IgD-negative memory B cell (primary cell): Measurements from ENCODE around the gene CIBAR2. TPM values are rescaled to one million over a fixed set of nuclear protein-coding genes. Genes with fewer than 3 reads are reported as not detected.
"Not testable (repeated sequence)": the region's sequence is repeated elsewhere in the genome, so short reads cannot be mapped to it uniquely, and the experiment has no call there.

Source experiments
- H3K27ac Mint-ChIP-seq, 3 donors: one replicate each; pipeline ENCODE4 v1.8.0; 2020 to 2022; ENCODE audit warnings: mild to moderate bottlenecking in 3 of 3, mixed read lengths in 3 of 3, moderate library complexity in 1 of 3
- H3K27me3 Mint-ChIP-seq: one replicate; pipeline ENCODE4 v1.8.0; 2021; ENCODE audit warnings: mixed read lengths
- H3K36me3 Mint-ChIP-seq: one replicate; pipeline ENCODE4 v1.8.0; 2020; ENCODE audit warnings: mild to moderate bottlenecking, mixed read lengths
- H3K4me1 Mint-ChIP-seq, 3 donors: one replicate each; pipeline ENCODE4 v1.8.0; 2020 to 2022; ENCODE audit warnings: mixed read lengths in 3 of 3, mild to moderate bottlenecking in 1 of 3
- H3K4me3 Mint-ChIP-seq, 4 donors: one replicate each; pipeline ENCODE4 v1.8.0; 2020 to 2022; ENCODE audit warnings: mild to moderate bottlenecking in 4 of 4, mixed read lengths in 4 of 4, moderate library complexity in 3 of 4
- H3K9me3 Mint-ChIP-seq, 3 donors: one replicate each; pipeline ENCODE4 v1.8.0; 2020 to 2021; ENCODE audit warnings: mixed read lengths in 3 of 3, mild to moderate bottlenecking in 1 of 3
- polyA plus RNA-seq: library from polyadenylated mRNA; unstranded; fragments of 300-500 nt; fragmentation: Illumina TruSeq; gene quantifications from one replicate; pipeline ENCODE4 v1.2.3, GENCODE V29; 2021

The CIBAR2 gene
- polyA plus RNA-seq, 1 donor from 2014 or later, result not detected

DNA sequence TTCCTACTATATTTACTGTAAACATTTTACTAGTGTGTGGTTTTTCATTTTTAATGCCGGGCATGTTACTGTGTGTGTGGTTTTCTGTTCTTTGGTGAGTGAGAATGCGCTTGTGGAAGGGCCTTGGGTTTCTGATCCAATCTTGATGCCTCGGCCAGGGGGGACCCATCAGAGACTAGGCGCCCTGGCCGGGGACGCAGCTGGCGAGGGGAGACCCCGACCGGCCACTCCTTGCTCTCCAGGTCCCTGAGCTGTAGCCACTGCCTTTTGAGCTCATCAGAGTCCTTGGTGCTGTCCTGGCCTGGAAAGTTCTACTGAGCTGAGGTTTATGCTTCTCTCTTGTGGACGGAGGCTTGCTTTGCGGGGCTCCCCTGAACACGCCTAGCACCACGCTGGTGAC lies 47.2 kb downstream of the CIBAR2 start:
- no peaks in the 10 kb centered on the region for H3K36me3 Mint-ChIP-seq
- no peak overlapping the region for H3K4me3 Mint-ChIP-seq
- H3K4me1 Mint-ChIP-seq, result peaks cover 0 to 6% (median 2%) of the 10 kb centered on the region in 3 donors
- no peak overlapping the region for H3K27ac Mint-ChIP-seq
- no peaks in the 10 kb centered on the region for H3K9me3 Mint-ChIP-seq
- peaks cover 6% of the 10 kb centered on the region for H3K27me3 Mint-ChIP-seq

DNA sequence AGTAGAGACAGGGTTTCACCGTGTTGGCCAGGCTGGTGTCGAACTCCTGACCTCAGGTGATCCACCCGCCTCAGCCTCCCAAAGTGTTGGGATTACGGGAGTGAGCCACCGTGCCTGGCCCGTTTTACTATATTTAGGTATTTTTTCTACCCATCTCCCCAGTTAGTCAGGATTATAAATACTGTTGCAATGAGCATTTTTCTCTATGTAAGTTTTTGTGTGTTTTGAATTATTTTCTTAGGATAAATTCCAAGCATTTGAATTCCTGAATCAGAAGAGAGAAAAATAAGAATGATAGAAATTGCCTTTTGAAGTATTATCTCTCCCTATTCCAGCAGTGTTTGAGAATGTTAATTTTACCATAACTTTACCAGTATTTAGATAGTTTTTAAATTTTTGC lies 48.1 kb downstream of the CIBAR2 start:
- H3K27me3 Mint-ChIP-seq, result peaks cover 4% of the 10 kb centered on the region
- H3K4me3 Mint-ChIP-seq, result no peak overlapping the region
- H3K9me3 Mint-ChIP-seq, result no peaks in the 10 kb centered on the region
- H3K4me1 Mint-ChIP-seq, result peaks cover under 1 to 6% (median 2%) of the 10 kb centered on the region in 3 donors
- H3K36me3 Mint-ChIP-seq, result no peaks in the 10 kb centered on the region
- no peak overlapping the region for H3K27ac Mint-ChIP-seq

- no peak overlapping the region for H3K4me3 Mint-ChIP-seq
Measured at GRCh38 chr16:85062845-85063244, 49.4 kb downstream of the CIBAR2 start.

DNA sequence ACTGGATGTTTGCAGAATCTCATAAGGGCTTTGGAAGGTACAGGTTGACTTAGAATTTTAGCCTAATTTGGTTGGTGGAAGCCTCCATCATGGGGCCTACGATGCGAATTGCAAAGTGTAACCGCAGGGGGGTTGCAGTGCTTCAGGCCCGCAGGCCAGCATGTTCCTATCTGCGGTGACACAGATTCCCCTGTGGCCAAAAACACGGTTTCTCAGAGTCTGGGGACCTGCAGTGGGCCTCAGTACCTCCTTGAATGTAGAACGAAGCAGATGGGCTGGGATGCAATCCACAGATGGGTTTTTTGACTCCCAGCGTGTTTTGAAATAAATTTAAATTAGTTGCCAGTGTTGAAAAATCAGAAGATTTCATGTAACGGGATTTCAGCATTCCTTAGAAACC lies 49.9 kb downstream of the CIBAR2 start:
- peaks cover 9 to 16% (median 14%) of the 10 kb centered on the region in 3 donors for H3K4me1 Mint-ChIP-seq
- H3K36me3 Mint-ChIP-seq, result no peaks in the 10 kb centered on the region
- H3K4me3 Mint-ChIP-seq, result no peak overlapping the region
- H3K9me3 Mint-ChIP-seq, result no peaks in the 10 kb centered on the region
- H3K27ac Mint-ChIP-seq, result no peak overlapping the region
- peaks cover 8% of the 10 kb centered on the region for H3K27me3 Mint-ChIP-seq

More at GRCh38 chr16:85062845-85063244, 49.4 kb downstream of the CIBAR2 start:
- peaks cover 5 to 11% (median 10%) of the 10 kb centered on the region in 3 donors for H3K4me1 Mint-ChIP-seq
- H3K27ac Mint-ChIP-seq, result no peak overlapping the region
- no peaks in the 10 kb centered on the region for H3K36me3 Mint-ChIP-seq
- H3K27me3 Mint-ChIP-seq, result peaks cover 8% of the 10 kb centered on the region
- H3K9me3 Mint-ChIP-seq, result no peaks in the 10 kb centered on the region

DNA sequence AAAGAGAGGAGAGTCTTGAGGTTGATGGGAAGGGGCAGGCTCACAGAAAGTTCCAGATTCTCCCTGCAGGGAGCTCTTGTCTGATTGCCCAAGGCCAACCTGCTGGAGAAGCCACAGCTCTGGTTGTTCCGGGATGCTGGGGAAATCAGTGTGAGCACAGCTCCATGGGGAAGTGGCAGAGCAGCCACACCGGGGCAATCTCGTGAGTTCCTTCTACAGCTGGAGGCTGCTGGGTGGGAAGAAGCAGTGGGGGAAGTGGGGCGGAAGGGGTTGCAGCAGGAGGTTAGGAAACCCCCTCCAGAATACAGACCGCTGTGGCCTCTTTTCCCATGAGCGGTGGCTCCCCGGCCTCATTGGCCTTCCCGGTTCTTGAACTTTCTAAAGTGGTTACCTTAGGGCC lies 50.7 kb downstream of the CIBAR2 start:
- Mint-ChIP-seq H3K27me3 (peaks cover 8% of the 10 kb centered on the region), H3K36me3 (peaks cover 2% of the 10 kb centered on the region), H3K4me3 (no peak overlapping the region), H3K9me3 (no peaks in the 10 kb centered on the region), H3K4me1 (peaks cover 13 to 22% (median 22%) of the 10 kb centered on the region in 3 donors), H3K27ac (no peak overlapping the region)

- Mint-ChIP-seq H3K4me3 (no peak overlapping the region), H3K36me3 (peaks cover 2% of the 10 kb centered on the region), H3K4me1 (peaks cover 27 to 38% (median 37%) of the 10 kb centered on the region in 3 donors), H3K9me3 (no peaks in the 10 kb centered on the region), H3K27ac (no peak overlapping the region), H3K27me3 (peaks cover 5% of the 10 kb centered on the region)
Measured at GRCh38 chr16:85058909-85059308, 53.4 kb downstream of the CIBAR2 start.

DNA sequence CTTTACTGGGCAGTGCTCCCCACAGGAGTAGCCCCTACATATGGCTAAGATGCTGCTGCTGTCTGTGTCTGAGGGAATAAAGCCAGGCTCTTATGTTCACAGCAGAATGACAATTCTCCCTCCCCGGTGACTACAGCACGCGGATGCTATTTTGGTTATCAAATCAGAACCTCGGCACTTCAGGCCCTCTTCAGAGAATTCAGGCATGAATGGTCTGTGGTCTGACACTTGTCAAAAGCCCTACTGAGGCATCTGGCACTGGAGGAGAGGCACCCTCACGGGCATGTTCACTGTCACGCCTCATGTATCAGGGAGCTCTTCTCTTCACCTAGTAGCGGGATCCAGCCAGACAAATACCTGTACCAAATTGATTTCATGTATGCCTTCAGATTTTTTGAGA lies 54.3 kb downstream of the CIBAR2 start:
- Mint-ChIP-seq H3K4me3 (peak overlapping the region in 1 of 4 donors; percentile 59), H3K27ac (peak overlapping the region in 2 of 3 donors; percentile 27 to 29), H3K36me3 (peaks cover 2% of the 10 kb centered on the region), H3K9me3 (no peaks in the 10 kb centered on the region), H3K4me1 (peaks cover 27 to 38% (median 37%) of the 10 kb centered on the region in 3 donors), H3K27me3 (peaks cover 5% of the 10 kb centered on the region)

DNA sequence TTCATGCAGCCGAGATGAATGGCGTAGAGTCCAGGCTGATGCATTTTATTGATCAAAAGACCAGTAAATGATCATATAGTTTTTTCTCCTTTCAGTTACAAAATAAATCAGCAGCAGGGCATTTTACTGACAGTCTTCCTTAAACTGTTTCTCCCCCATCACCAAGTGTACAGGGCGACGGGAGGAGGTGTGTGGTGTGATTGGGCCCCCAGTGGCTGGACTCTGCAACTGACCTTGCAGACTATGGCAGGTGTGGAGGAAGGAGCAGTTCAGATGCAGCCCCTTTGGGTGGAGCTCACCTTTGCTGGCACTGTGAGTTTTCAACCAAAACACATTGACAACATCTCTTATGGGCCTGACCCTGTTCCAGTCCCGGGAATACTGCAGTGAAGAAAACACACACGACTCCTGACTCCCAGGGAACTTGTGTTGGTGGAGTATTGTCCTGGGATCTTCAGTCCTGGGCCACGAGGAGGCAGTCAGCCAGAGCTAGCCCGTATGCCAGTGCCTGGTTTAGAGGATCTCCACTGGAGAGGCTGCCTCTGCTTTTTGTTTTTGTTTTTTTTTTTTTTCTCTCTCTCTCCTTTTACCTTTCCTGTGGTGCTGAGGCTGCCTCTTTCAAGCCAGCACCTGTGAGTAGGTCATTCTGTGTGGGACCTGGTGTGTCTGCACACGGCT lies 54.9 kb downstream of the CIBAR2 start:
- Mint-ChIP-seq H3K9me3 (no peaks in the 10 kb centered on the region), H3K4me3 (peak overlapping the region in 1 of 4 donors; percentile 69), H3K36me3 (peaks cover 2% of the 10 kb centered on the region), H3K27ac (peak overlapping the region in 2 of 3 donors; percentile 27 to 95), H3K27me3 (peaks cover 5% of the 10 kb centered on the region), H3K4me1 (peaks cover 27 to 38% (median 37%) of the 10 kb centered on the region in 3 donors)

DNA sequence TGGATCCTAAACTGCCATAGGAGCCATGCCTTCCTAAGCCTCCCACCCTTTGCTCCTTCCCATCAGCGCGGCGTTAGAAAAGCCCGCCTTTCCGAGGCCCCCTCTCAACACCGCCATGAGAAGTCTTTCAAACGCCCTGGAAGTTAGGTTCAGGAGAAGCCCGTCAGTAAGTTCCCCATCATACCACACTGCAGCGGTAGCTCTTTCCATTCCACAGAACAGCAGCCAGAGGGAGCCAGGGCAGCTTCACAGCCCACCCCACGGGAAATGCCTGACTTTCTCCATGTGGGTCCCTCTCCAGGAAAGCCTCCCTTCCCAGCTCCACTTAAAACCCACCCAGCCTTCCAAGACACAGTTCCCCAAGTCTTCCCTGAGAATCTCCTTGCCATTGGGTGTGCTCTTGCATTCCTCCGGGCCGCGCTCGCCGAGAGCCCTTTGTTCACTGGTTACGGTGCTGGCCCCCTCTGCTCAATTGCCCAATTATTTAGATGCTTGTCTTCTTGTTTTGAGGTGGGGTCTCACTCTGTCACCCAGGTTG lies 56.0 kb downstream of the CIBAR2 start:
- Mint-ChIP-seq H3K9me3 (no peaks in the 10 kb centered on the region), H3K4me3 (peak overlapping the region in 2 of 4 donors; percentile 28 to 86), H3K4me1 (peaks cover 25 to 37% (median 33%) of the 10 kb centered on the region in 3 donors), H3K36me3 (peaks cover 2% of the 10 kb centered on the region), H3K27ac (peak overlapping the region in 2 of 3 donors; percentile 87 to 95), H3K27me3 (peaks cover 5% of the 10 kb centered on the region)

DNA sequence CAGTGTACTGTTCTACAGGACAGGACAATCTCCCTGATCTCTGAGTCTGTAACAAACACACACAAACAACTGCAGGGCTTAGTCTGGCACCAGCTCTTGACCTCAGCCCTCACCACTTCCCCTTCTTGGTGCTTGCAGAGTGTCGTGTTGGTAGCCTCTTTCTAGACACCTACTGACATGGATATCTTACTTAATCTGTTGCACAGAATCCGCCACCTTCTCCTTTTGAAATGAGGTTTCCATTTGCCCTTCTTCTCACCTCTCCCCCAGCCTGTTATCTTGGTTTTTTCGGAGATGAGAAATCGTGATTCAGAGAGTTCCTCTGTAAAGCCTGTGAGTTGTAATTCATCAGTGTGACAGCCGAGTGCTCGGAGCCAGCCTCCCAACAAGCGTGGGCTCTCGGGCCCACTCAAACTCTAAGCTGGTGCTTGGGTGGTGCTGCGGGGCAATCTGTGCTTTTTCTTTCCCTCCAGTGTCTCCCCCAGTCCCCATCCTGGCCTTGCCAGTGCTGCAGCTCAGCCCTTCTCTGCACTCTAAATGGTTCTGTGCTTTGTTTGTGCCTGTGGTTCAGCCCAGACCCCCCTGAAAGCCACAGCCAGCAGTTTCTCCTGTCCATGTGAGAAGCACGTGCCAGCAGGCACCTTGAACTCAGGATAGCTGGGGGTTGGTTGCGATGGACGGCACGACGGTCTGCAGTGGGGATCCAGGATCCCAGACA lies 56.6 kb downstream of the CIBAR2 start:
- peak overlapping the region; percentile 28 to 86 (median 72) for H3K4me3 Mint-ChIP-seq
- H3K9me3 Mint-ChIP-seq, result no peaks in the 10 kb centered on the region
- H3K36me3 Mint-ChIP-seq, result peaks cover 2% of the 10 kb centered on the region
- H3K4me1 Mint-ChIP-seq, result peaks cover 25 to 37% (median 32%) of the 10 kb centered on the region in 3 donors
- H3K27ac Mint-ChIP-seq, result peak overlapping the region; percentile 1 to 88 (median 87)
- peaks cover 5% of the 10 kb centered on the region for H3K27me3 Mint-ChIP-seq

DNA sequence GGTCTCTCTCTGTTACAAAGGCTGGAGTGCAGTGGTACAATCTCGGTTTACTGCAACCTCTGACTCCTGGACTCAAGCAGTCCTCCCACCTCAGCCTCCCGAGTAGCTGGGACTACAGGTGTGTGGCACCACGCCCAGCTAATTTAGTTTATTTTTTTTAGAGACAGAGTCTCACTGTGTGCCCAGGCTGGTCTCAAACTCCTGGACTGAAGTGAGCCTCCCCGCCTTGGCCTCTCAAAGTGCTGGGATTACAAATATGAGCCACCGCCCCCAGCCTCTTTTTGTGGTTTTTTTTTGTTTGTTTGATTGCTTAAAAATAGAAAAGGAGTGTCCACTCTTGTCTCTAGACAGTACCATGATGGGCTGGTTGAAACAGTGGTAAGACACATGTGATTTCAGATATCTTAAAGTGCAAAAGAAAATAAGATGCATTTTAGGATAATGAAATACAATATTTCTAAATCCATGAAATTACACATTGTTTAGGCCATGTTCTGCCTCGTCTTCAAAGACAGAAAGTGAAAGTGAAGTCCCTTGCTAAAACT lies 57.3 kb downstream of the CIBAR2 start:
- H3K9me3 Mint-ChIP-seq, result no peaks in the 10 kb centered on the region
- peaks cover 2% of the 10 kb centered on the region for H3K36me3 Mint-ChIP-seq
- H3K27ac Mint-ChIP-seq, result peak overlapping the region; percentile 1 to 88 (median 87)
- H3K27me3 Mint-ChIP-seq, result peaks cover 6% of the 10 kb centered on the region
- H3K4me3 Mint-ChIP-seq, result peak overlapping the region; percentile 5 to 86 (median 72)
- peaks cover 25 to 37% (median 32%) of the 10 kb centered on the region in 3 donors for H3K4me1 Mint-ChIP-seq

DNA sequence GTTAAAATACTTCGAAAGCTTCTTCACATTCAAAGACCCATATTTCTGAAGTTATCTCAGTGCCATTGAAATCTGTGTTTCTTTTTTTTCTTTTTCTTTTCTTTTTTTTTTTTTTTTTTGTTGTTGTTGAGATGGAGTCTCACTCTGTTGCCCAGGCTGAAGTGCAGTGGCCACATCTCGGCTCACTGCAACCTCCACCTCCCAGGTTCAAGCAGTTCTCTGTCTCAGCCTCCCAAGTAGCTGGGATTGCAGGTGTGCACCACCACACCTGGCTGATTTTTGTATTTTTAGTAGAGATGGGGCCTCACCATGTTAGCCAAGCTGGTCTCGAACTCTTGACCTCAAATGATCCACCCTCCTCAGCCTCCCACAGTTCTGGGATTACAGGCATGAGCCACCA lies 58.0 kb downstream of the CIBAR2 start:
- H3K27ac Mint-ChIP-seq, result peak overlapping the region in 1 of 3 donors; percentile 88
- H3K4me3 Mint-ChIP-seq, result peak overlapping the region in 1 of 4 donors; percentile 27
- H3K27me3 Mint-ChIP-seq, H3K36me3 Mint-ChIP-seq, H3K9me3 Mint-ChIP-seq: not testable (repeated sequence)
- peaks cover 25 to 37% (median 32%) of the 10 kb centered on the region in 3 donors for H3K4me1 Mint-ChIP-seq

DNA sequence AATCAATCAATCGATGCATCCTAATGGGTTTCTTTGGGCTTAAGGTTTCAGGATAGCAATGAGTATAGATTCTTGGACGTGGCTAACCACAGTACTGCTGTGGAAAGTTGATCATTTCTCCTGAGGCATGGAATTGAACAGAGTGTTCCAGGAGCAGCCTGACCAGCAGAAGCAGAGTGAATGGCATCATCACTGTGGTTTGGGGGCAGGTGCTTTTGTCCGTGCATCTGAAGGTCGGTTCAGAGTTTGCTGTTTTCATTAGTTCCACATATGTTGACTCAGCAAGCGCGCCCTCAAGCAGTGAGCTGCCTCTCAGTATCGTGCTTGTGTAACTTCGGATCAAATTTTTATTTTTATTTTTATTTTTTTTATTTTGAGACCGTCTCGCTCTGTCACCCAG lies 59.7 kb downstream of the CIBAR2 start:
- Mint-ChIP-seq H3K4me1 (peaks cover 19 to 25% (median 25%) of the 10 kb centered on the region in 3 donors), H3K36me3 (peaks cover 2% of the 10 kb centered on the region), H3K4me3 (no peak overlapping the region), H3K27ac (no peak overlapping the region), H3K9me3 (no peaks in the 10 kb centered on the region), H3K27me3 (peaks cover 9% of the 10 kb centered on the region)

DNA sequence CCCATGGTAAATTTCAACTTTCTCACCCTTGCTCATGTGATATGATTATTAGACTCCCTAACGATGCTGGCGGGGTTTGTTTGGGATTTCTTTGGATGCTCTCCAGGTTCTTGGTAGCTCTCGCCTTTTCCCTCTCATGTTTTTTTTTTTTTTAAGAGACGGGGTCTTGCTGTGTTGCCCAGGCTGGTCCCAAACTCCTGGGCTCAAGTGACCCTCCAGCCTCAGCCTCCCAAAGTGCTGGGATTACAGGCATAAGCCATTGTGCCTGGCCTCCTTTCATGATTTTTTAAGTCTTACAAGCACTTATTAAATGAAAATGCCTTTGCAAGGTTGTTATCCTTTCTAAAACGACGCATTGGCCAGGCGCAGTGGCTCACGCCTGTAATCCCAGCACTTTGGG lies 60.6 kb downstream of the CIBAR2 start:
- no peak overlapping the region for H3K4me3 Mint-ChIP-seq
- peaks cover 9% of the 10 kb centered on the region for H3K27me3 Mint-ChIP-seq
- H3K36me3 Mint-ChIP-seq, result no peaks in the 10 kb centered on the region
- peaks cover 14 to 17% (median 16%) of the 10 kb centered on the region in 3 donors for H3K4me1 Mint-ChIP-seq
- no peak overlapping the region for H3K27ac Mint-ChIP-seq
- no peaks in the 10 kb centered on the region for H3K9me3 Mint-ChIP-seq

GRCh38 chr16:85051067-85051581 lies 61.1 kb downstream of the CIBAR2 start:
- peaks cover 10 to 11% (median 11%) of the 10 kb centered on the region in 3 donors for H3K4me1 Mint-ChIP-seq
- no peaks in the 10 kb centered on the region for H3K9me3 Mint-ChIP-seq
- H3K27me3 Mint-ChIP-seq, result peaks cover 12% of the 10 kb centered on the region
- H3K36me3 Mint-ChIP-seq, result no peaks in the 10 kb centered on the region
- no peak overlapping the region for H3K4me3 Mint-ChIP-seq
- no peak overlapping the region for H3K27ac Mint-ChIP-seq
